Type B pancreatic cell (in vitro differentiated cells): ENCODE measurements around the gene SPATA13. TPM values are rescaled to one million over a fixed set of nuclear protein-coding genes. Genes with fewer than 3 reads are reported as not detected.

Source experiments
- DNase-seq: peaks from one replicate; pipeline ENCODE4 v3.0.0; 2021; ENCODE audit warnings: mixed read lengths; ENCODE audit not compliant: unreplicated experiment; ENCODE audit errors: extremely low spot score
- H3K27ac Mint-ChIP-seq: 2 replicates; pipeline ENCODE4 v1.8.0; 2021; ENCODE audit warnings: mild to moderate bottlenecking, mixed read lengths
- H3K27me3 Mint-ChIP-seq: 2 replicates; pipeline ENCODE4 v1.8.0; 2021; ENCODE audit warnings: mixed read lengths
- H3K36me3 Mint-ChIP-seq: 2 replicates; pipeline ENCODE4 v1.8.0; 2021; ENCODE audit warnings: mixed read lengths
- H3K4me1 Mint-ChIP-seq: one replicate; pipeline ENCODE4 v1.8.0; 2021; ENCODE audit warnings: mixed read lengths; ENCODE audit not compliant: unreplicated experiment
- H3K4me3 Mint-ChIP-seq: 2 replicates; pipeline ENCODE4 v1.8.0; 2021; ENCODE audit warnings: mild to moderate bottlenecking, mixed read lengths
- H3K9me3 Mint-ChIP-seq: 2 replicates; pipeline ENCODE4 v1.8.0; 2021; ENCODE audit warnings: mixed read lengths
- CTCF ChIP-seq: fragments of 200-600 bp; sonication (generic); conservative IDR thresholded peaks from 2 replicates; pipeline ENCODE4 v1.5.0; 2021; ENCODE audit warnings: antibody characterized with exemption, mild to moderate bottlenecking
- total RNA-seq: library from RNA; stranded (reverse); gene quantifications from 2 replicates; pipeline ENCODE4 v1.2.1, GENCODE V29; 2021; ENCODE audit warnings: low replicate concordance

The SPATA13 gene
- total RNA-seq, 1 donor from 2014 or later, result 22.0 TPM

GRCh38 chr13:24228852-24229458 is 68.4 kb downstream of the SPATA13 start:
- H3K27me3 Mint-ChIP-seq, result no peaks in the 10 kb centered on the region
- H3K4me1 Mint-ChIP-seq, result peaks cover 11% of the 10 kb centered on the region
- no peak overlapping the region for H3K27ac Mint-ChIP-seq
- H3K4me3 Mint-ChIP-seq, result no peak overlapping the region
- no peaks in the 10 kb centered on the region for H3K36me3 Mint-ChIP-seq
- TF ChIP-seq CTCF, result peak; percentile 94
- DNase-seq, result no peak
- H3K9me3 Mint-ChIP-seq, result no peaks in the 10 kb centered on the region

- no peaks in the 10 kb centered on the region for H3K9me3 Mint-ChIP-seq
- peaks cover 17% of the 10 kb centered on the region for H3K4me1 Mint-ChIP-seq
- no peak for DNase-seq
- TF ChIP-seq CTCF, result no peak
- no peaks in the 10 kb centered on the region for H3K36me3 Mint-ChIP-seq
- no peaks in the 10 kb centered on the region for H3K27me3 Mint-ChIP-seq
- peak overlapping the region; percentile 44 for H3K27ac Mint-ChIP-seq
- H3K4me3 Mint-ChIP-seq, result no peak overlapping the region
Measured at GRCh38 chr13:24230428-24231072, 70.0 kb downstream of the SPATA13 start.

GRCh38 chr13:24231377-24231776 is 70.9 kb downstream of the SPATA13 start:
- no peak overlapping the region for H3K27ac Mint-ChIP-seq
- no peak overlapping the region for H3K4me3 Mint-ChIP-seq

GRCh38 chr13:24232037-24232436 is 71.5 kb downstream of the SPATA13 start:
- Mint-ChIP-seq H3K36me3 (no peaks in the 10 kb centered on the region), H3K9me3 (no peaks in the 10 kb centered on the region), H3K27me3 (no peaks in the 10 kb centered on the region), H3K27ac (no peak overlapping the region), H3K4me1 (peaks cover 17% of the 10 kb centered on the region), H3K4me3 (no peak overlapping the region)
- TF ChIP-seq CTCF, result no peak
- DNase-seq, result no peak

More at GRCh38 chr13:24231377-24231776, 70.9 kb downstream of the SPATA13 start:
- no peaks in the 10 kb centered on the region for H3K9me3 Mint-ChIP-seq
- no peak for TF ChIP-seq CTCF
- no peak for DNase-seq
- H3K36me3 Mint-ChIP-seq, result no peaks in the 10 kb centered on the region
- H3K27me3 Mint-ChIP-seq, result no peaks in the 10 kb centered on the region
- peaks cover 17% of the 10 kb centered on the region for H3K4me1 Mint-ChIP-seq

- Mint-ChIP-seq H3K27ac (no peak overlapping the region), H3K9me3 (no peaks in the 10 kb centered on the region), H3K4me3 (no peak overlapping the region), H3K27me3 (no peaks in the 10 kb centered on the region), H3K4me1 (peaks cover 17% of the 10 kb centered on the region), H3K36me3 (no peaks in the 10 kb centered on the region)
- DNase-seq, result no peak
- TF ChIP-seq CTCF, result no peak
Measured at GRCh38 chr13:24232474-24232873, 72.0 kb downstream of the SPATA13 start.
